Neural cell (in vitro differentiated cells): ENCODE measurements around the gene ZNF223. TPM values are rescaled to one million over a fixed set of nuclear protein-coding genes. Genes with fewer than 3 reads are reported as not detected.

ENCODE experiments used
- H2AFZ ChIP-seq: fragments of 200-600, 300-800 bp; sonication (generic), shearing (Covaris generic); 2 replicates; pipeline ENCODE4 v1.6.0; 2014; ENCODE audit warnings: low read depth, mild to moderate bottlenecking, antibody characterized with exemption, low read length, moderate library complexity
- H3F3A ChIP-seq: fragments of 200-600 bp; shearing (Covaris generic); 2 replicates; pipeline ENCODE4 v1.6.1; 2016; ENCODE audit warnings: mild to moderate bottlenecking, moderate library complexity, mixed read lengths, antibody characterized with exemption, low read length; ENCODE audit not compliant: insufficient read depth, poor library complexity, severe bottlenecking
- H3K27ac ChIP-seq: fragments of 200-600, 300-800 bp; sonication (generic), shearing (Covaris generic); 2 replicates; pipeline ENCODE4 v1.5.1; 2014; ENCODE audit warnings: mild to moderate bottlenecking, low read length, moderate library complexity
- H3K27me3 ChIP-seq: fragments of 300-800, 200-600 bp; sonication (generic), shearing (Covaris generic); 2 replicates; pipeline ENCODE4 v1.6.0; 2014; ENCODE audit warnings: mild to moderate bottlenecking, low read depth, low read length, moderate library complexity; ENCODE audit not compliant: insufficient read depth
- H3K36me3 ChIP-seq: fragments of 300-800, 200-600 bp; sonication (generic), shearing (Covaris generic); 2 replicates; pipeline ENCODE4 v1.5.1; 2014; ENCODE audit warnings: mild to moderate bottlenecking, antibody characterized with exemption, low read length, moderate library complexity; ENCODE audit not compliant: insufficient read depth
- H3K4me2 ChIP-seq: fragments of 300-800, 200-600 bp; sonication (generic), shearing (Covaris generic); 2 replicates; pipeline ENCODE4 v1.6.0; 2014; ENCODE audit warnings: mild to moderate bottlenecking, low read length
- H3K4me3 ChIP-seq: fragments of 300-800, 200-600 bp; sonication (generic), shearing (Covaris generic); 2 replicates; pipeline ENCODE4 v1.5.1; 2014; ENCODE audit warnings: mild to moderate bottlenecking, low read length, moderate library complexity
- H3K79me2 ChIP-seq: fragments of 200-600 bp; shearing (Covaris generic); replicated peaks from 2 replicates; pipeline ENCODE4 v1.6.0; 2014; ENCODE audit warnings: mild to moderate bottlenecking, low read length, moderate library complexity; ENCODE audit not compliant: insufficient read depth
- H3K9ac ChIP-seq: fragments of 300-800, 200-600 bp; sonication (generic), shearing (Covaris generic); 2 replicates; pipeline ENCODE4 v1.6.1; 2016; ENCODE audit warnings: mild to moderate bottlenecking, low read length, mixed read lengths
- H3K9me2 ChIP-seq: fragments of 200-600 bp; shearing (Covaris generic); 2 replicates; pipeline ENCODE4 v1.6.1; 2016; ENCODE audit warnings: mild to moderate bottlenecking, low read length, mixed read lengths; ENCODE audit not compliant: insufficient read depth
- H3K9me3 ChIP-seq: fragments of 200-600, 300-800 bp; sonication (generic), shearing (Covaris generic); 2 replicates; pipeline ENCODE4 v1.6.1; 2016; ENCODE audit warnings: mild to moderate bottlenecking, mixed run types, low read length, moderate library complexity, mixed read lengths
- H4K20me1 ChIP-seq: fragments of 200-600 bp; shearing (Covaris generic); 2 replicates; pipeline ENCODE4 v1.6.1; 2016; ENCODE audit warnings: mild to moderate bottlenecking, mixed run types; ENCODE audit not compliant: insufficient read depth
- EP300 ChIP-seq: fragments of 450-650 bp; conservative IDR thresholded peaks from 2 replicates; pipeline ENCODE4 v1.6.1; 2014; ENCODE audit warnings: antibody characterized with exemption, mild to moderate bottlenecking, moderate library complexity; ENCODE audit not compliant: poor library complexity, severe bottlenecking
- EZH2 ChIP-seq: fragments of 200-600, 300-800 bp; shearing (Covaris generic), sonication (generic); IDR thresholded peaks from 2 replicates; pipeline ENCODE4 v1.6.1; 2014; ENCODE audit warnings: antibody characterized with exemption, low read length, borderline replicate concordance, mild to moderate bottlenecking; ENCODE audit not compliant: insufficient read depth, poor library complexity, severe bottlenecking
- MXI1 ChIP-seq: fragments of 450-650 bp; conservative IDR thresholded peaks from 2 replicates; pipeline ENCODE4 v1.6.1; 2014; ENCODE audit warnings: antibody characterized with exemption, mild to moderate bottlenecking; ENCODE audit not compliant: poor library complexity, severe bottlenecking
- POLR2AphosphoS5 ChIP-seq: IDR thresholded peaks from 2 replicates; pipeline ENCODE4 v1.6.1; 2012
- RAD21 ChIP-seq: fragments of 450-650 bp; conservative IDR thresholded peaks from 2 replicates; pipeline ENCODE4 v1.6.1; 2014; ENCODE audit warnings: antibody characterized with exemption, mild to moderate bottlenecking, moderate library complexity
- SMC3 ChIP-seq: fragments of 450-650 bp; conservative IDR thresholded peaks from 2 replicates; pipeline ENCODE4 v1.6.1; 2014; ENCODE audit warnings: antibody characterized with exemption, mild to moderate bottlenecking, moderate library complexity; ENCODE audit not compliant: poor library complexity
- TAF1 ChIP-seq: IDR thresholded peaks from 2 replicates; pipeline ENCODE4 v1.6.1; 2012; ENCODE audit warnings: low read depth
- polyA plus RNA-seq: library from polyadenylated mRNA; depleted of rRNA; stranded (reverse); fragments of >200 nt; gene quantifications from 2 replicates; pipeline ENCODE4 v1.2.3, GENCODE V29; 2014
- TF ChIP-seq, protein P1 (sequence below): IDR thresholded peaks from 2 replicates; pipeline ENCODE4 v1.6.1; 2012; ENCODE audit warnings: borderline replicate concordance
- TF ChIP-seq, protein P2 (sequence below): fragments of 450-650 bp; IDR thresholded peaks from 2 replicates; pipeline ENCODE4 v1.5.1; 2014; ENCODE audit warnings: antibody characterized with exemption, mild to moderate bottlenecking, moderate library complexity; ENCODE audit not compliant: poor library complexity, severe bottlenecking

ZNF223 gene
- polyA plus RNA-seq, 1 donor from 2014 or later = 22.7 TPM

DNA sequence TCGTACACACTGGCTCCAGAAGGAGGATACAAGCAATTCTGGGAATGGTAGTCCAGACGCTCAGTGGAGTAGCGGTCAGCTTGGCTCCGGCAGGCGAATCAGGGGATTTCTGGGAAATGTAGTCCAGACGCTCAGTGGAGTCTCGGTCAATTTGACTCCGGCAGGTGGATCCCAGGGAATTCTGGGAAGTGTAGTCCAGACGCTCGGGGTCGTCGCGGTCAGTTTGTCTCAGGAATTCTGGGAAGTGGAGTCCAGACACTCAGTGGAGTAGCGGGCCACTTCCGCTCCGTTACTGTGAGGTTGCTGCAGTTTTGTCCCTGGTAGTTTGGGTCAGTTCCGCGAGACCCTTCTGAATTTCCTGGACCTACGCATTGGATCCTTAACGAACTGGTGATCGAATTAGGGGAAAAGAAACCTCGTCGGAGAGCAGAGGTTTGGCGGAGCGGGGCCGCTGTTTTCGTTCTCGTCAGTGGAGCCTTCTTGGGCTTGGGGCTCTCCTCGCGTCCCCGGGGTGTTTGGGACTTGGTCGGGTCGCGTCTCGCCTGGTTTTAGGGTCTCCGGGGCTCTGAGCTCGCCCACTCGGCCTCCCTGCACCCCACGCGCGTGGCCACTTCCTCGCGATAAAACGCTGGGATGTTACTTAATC is 61.4 kb downstream of the ZNF223 start, which contains the start of gene ZNF225:
TSS of gene ZNF225 (plus strand) at position 262 of the 646 bp plus-strand sequence. CDS start 2,429 bp downstream, outside the sequence.
- Histone ChIP-seq H3K27me3 (no peaks in the 10 kb centered on the region), H3K27ac (peak within 1 kb of the TSS; percentile 49), H3K4me2 (peak within 1 kb of the TSS; percentile 87), H3K9me2 (no peaks in the 10 kb centered on the region), H4K20me1 (no peaks in the 10 kb centered on the region), H3K9ac (peak within 1 kb of the TSS; percentile 66), H2AFZ (peak within 1 kb of the TSS; percentile 90), H3K79me2 (peaks cover 12% of the 10 kb centered on the region), H3K4me3 (peak within 1 kb of the TSS; percentile 69), H3K36me3 (peaks cover 3% of the 10 kb centered on the region), H3K9me3 (no peaks in the 10 kb centered on the region), H3F3A (no peaks in the 10 kb centered on the region)
- TF ChIP-seq, protein P1, sequence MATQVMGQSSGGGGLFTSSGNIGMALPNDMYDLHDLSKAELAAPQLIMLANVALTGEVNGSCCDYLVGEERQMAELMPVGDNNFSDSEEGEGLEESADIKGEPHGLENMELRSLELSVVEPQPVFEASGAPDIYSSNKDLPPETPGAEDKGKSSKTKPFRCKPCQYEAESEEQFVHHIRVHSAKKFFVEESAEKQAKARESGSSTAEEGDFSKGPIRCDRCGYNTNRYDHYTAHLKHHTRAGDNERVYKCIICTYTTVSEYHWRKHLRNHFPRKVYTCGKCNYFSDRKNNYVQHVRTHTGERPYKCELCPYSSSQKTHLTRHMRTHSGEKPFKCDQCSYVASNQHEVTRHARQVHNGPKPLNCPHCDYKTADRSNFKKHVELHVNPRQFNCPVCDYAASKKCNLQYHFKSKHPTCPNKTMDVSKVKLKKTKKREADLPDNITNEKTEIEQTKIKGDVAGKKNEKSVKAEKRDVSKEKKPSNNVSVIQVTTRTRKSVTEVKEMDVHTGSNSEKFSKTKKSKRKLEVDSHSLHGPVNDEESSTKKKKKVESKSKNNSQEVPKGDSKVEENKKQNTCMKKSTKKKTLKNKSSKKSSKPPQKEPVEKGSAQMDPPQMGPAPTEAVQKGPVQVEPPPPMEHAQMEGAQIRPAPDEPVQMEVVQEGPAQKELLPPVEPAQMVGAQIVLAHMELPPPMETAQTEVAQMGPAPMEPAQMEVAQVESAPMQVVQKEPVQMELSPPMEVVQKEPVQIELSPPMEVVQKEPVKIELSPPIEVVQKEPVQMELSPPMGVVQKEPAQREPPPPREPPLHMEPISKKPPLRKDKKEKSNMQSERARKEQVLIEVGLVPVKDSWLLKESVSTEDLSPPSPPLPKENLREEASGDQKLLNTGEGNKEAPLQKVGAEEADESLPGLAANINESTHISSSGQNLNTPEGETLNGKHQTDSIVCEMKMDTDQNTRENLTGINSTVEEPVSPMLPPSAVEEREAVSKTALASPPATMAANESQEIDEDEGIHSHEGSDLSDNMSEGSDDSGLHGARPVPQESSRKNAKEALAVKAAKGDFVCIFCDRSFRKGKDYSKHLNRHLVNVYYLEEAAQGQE = peak; percentile 56
- TF ChIP-seq EP300 (peak; percentile 18), RAD21 (peak; percentile 23), POLR2AphosphoS5 (peak; percentile 59), SMC3 (peak; percentile 30), TAF1 (peak; percentile 53), EZH2 (no peak), MXI1 (peak; percentile 80)
- TF ChIP-seq, protein P2, sequence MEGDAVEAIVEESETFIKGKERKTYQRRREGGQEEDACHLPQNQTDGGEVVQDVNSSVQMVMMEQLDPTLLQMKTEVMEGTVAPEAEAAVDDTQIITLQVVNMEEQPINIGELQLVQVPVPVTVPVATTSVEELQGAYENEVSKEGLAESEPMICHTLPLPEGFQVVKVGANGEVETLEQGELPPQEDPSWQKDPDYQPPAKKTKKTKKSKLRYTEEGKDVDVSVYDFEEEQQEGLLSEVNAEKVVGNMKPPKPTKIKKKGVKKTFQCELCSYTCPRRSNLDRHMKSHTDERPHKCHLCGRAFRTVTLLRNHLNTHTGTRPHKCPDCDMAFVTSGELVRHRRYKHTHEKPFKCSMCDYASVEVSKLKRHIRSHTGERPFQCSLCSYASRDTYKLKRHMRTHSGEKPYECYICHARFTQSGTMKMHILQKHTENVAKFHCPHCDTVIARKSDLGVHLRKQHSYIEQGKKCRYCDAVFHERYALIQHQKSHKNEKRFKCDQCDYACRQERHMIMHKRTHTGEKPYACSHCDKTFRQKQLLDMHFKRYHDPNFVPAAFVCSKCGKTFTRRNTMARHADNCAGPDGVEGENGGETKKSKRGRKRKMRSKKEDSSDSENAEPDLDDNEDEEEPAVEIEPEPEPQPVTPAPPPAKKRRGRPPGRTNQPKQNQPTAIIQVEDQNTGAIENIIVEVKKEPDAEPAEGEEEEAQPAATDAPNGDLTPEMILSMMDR = peak; percentile 45

DNA sequence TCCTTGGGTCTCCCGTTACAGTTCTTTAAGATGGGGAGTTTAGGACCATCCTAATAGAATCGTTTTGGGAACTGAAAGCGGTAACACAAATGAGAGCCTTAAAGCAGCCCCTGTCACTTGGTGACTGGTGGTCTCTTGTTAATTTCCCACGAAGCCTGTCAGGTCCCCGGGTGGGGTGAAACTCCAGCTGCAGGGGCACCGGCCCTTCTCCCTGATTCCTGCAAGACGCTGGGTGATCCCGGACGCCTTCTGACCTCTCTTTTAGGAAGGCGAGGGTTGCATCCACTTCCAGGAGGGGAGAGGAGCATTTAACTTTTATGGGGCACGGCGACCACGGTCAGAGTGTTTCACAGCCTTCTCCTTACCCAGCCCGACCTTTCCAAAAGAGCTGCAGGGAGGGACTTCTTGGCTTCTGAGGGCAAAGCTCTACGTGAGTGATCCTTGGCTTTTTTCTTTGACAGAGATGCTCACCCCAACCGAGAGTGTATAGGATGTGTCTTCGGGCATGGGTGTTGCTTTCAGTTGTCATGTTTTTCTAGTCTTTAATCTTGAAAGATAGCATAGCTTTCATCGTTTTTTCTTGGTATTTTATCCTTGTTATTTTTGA is 62.1 kb downstream of the ZNF223 start:
- no peaks in the 10 kb centered on the region for H3K27me3 ChIP-seq
- H4K20me1 ChIP-seq = no peaks in the 10 kb centered on the region
- H3K4me3 ChIP-seq = peak overlapping the region; percentile 69
- H3K4me2 ChIP-seq = peak overlapping the region; percentile 87
- H3K9me2 ChIP-seq = no peaks in the 10 kb centered on the region
- no peaks in the 10 kb centered on the region for H3F3A ChIP-seq
- peak overlapping the region; percentile 90 for H2AFZ ChIP-seq
- no peaks in the 10 kb centered on the region for H3K36me3 ChIP-seq
- no peak overlapping the region for H3K27ac ChIP-seq
- no peaks in the 10 kb centered on the region for H3K9me3 ChIP-seq
- peak overlapping the region; percentile 66 for H3K9ac ChIP-seq
- H3K79me2 ChIP-seq = peaks cover 12% of the 10 kb centered on the region
- TF ChIP-seq MXI1 (no peak), EZH2 (no peak), TAF1 (no peak), POLR2AphosphoS5 (no peak), SMC3 (no peak), EP300 (no peak), RAD21 (no peak)
- TF ChIP-seq, protein P2 = no peak
- TF ChIP-seq, protein P1 = no peak
